HepG2 (cell line): ENCODE measurements around the gene MEGF6. TPM values are rescaled to one million over a fixed set of nuclear protein-coding genes. Genes with fewer than 3 reads are reported as not detected.

Experiments used
- ATF1 ChIP-seq: IDR thresholded peaks from 2 replicates; pipeline ENCODE4 v1.6.1; 2016; ENCODE audit warnings: mild to moderate bottlenecking, control low read depth
- ATF3 ChIP-seq: sonication (generic); formaldehyde crosslinking; IDR thresholded peaks from 2 replicates; pipeline ENCODE4 v1.4.0; 2020; ENCODE audit warnings: missing genetic modification reagents
- CEBPZ ChIP-seq: IDR thresholded peaks from 2 replicates; pipeline ENCODE4 v1.6.1; 2012; ENCODE audit warnings: low read length, improper control_type of control experiment
- CREB1 ChIP-seq, 2 experiments: fragments of 450-650 bp in 1 of 2; IDR thresholded peaks; 2 replicates each; pipeline ENCODE4 v1.6.1; 2016 to 2017; ENCODE audit warnings: control low read depth in 1 of 2, mild to moderate bottlenecking in 1 of 2, missing compliant biosample characterization in 1 of 2, missing genetic modification characterization in 1 of 2
- EED ChIP-seq: sonication (generic); formaldehyde crosslinking; IDR thresholded peaks from 2 replicates; pipeline ENCODE4 v1.5.0; 2020; ENCODE audit warnings: mild to moderate bottlenecking, missing genetic modification reagents
- FOXK1 ChIP-seq: sonication (generic); formaldehyde crosslinking; IDR thresholded peaks from 2 replicates; pipeline ENCODE4 v1.4.0; 2020; ENCODE audit warnings: low read depth, missing genetic modification reagents, borderline replicate concordance
- GTF3A ChIP-seq: sonication (generic); formaldehyde crosslinking; conservative IDR thresholded peaks from 2 replicates; pipeline ENCODE4 v1.4.0; 2020; ENCODE audit warnings: mild to moderate bottlenecking, missing genetic modification reagents
- NKX3-1 ChIP-seq: sonication (generic); formaldehyde crosslinking; IDR thresholded peaks from 2 replicates; pipeline ENCODE4 v1.5.0; 2020; ENCODE audit warnings: missing genetic modification reagents
- TEAD3 ChIP-seq: optimal IDR thresholded peaks from 2 replicates; pipeline ENCODE3; 2016; ENCODE audit warnings: borderline replicate concordance
- ZFP90 ChIP-seq: sonication (generic); formaldehyde crosslinking; IDR thresholded peaks from 2 replicates; pipeline ENCODE4 v1.8.0; 2022; ENCODE audit warnings: missing genetic modification reagents, mild to moderate bottlenecking, inconsistent platforms, borderline replicate concordance
- ZNF260 ChIP-seq: sonication (generic); formaldehyde crosslinking; IDR thresholded peaks from 2 replicates; pipeline ENCODE4 v1.4.0; 2020; ENCODE audit warnings: missing genetic modification reagents, low read depth, mild to moderate bottlenecking, borderline replicate concordance
- ZNF44 ChIP-seq: sonication (generic); formaldehyde crosslinking; IDR thresholded peaks from 2 replicates; pipeline ENCODE4 v1.5.1; 2020; ENCODE audit warnings: mild to moderate bottlenecking, missing genetic modification reagents
- ZNF510 ChIP-seq: sonication (generic); formaldehyde crosslinking; IDR thresholded peaks from 2 replicates; pipeline ENCODE4 v1.4.0; 2020; ENCODE audit warnings: low read depth, mild to moderate bottlenecking, missing genetic modification reagents
- ZNF737 ChIP-seq: sonication (generic); formaldehyde crosslinking; IDR thresholded peaks from 2 replicates; pipeline ENCODE4 v1.5.0; 2020; ENCODE audit warnings: missing genetic modification reagents, mild to moderate bottlenecking, borderline replicate concordance
- ZNF790 ChIP-seq: sonication (generic); formaldehyde crosslinking; IDR thresholded peaks from 2 replicates; pipeline ENCODE4 v1.8.0; 2022; ENCODE audit warnings: missing genetic modification reagents, mild to moderate bottlenecking, borderline replicate concordance
- ZNF878 ChIP-seq: sonication (generic); formaldehyde crosslinking; IDR thresholded peaks from 2 replicates; pipeline ENCODE4 v1.8.1; 2023; ENCODE audit warnings: mild to moderate bottlenecking, missing genetic modification reagents, moderate library complexity
- polyA plus RNA-seq, 8 experiments: library from polyadenylated mRNA; depleted of rRNA in 3 of 8; stranded (reverse) in 7 of 8; unstranded in 1 of 8; fragments of >200 nt; fragmentation: Illumina TruSeq in 4 of 8; extraction: Trizol in 4 of 8; gene quantifications; 2 replicates each; pipeline versions ENCODE4 v1.2.1 to v1.2.3, GENCODE V29; 2011 to 2016; ENCODE audit warnings: low read depth in 4 of 8, missing spikeins in 1 of 8, mixed read lengths in 1 of 8; ENCODE audit not compliant: insufficient read depth in 1 of 8
- total RNA-seq, 5 experiments: library from RNA; depleted of rRNA; stranded (reverse); fragments of >200 nt; fragmentation: Illumina TruSeq; extraction: Trizol; gene quantifications; 2 replicates each; pipeline ENCODE4 v1.2.3, GENCODE V29; 2016; ENCODE audit warnings: low read depth in 1 of 5
- TF ChIP-seq, protein P1 (sequence below), 2 experiments: sonication (generic) in 1 of 2; formaldehyde crosslinking in 1 of 2; IDR thresholded peaks; 2 replicates each; pipeline versions ENCODE4 v1.6.1 to v1.9.0; 2014 to 2022; ENCODE audit warnings: antibody characterized with exemption in 1 of 2, borderline replicate concordance in 1 of 2, inconsistent platforms in 1 of 2, low read depth in 1 of 2, missing genetic modification reagents in 1 of 2
- TF ChIP-seq, protein P2 (sequence below): sonication (generic); formaldehyde crosslinking; IDR thresholded peaks from 2 replicates; pipeline ENCODE4 v1.5.0; 2020; ENCODE audit warnings: missing genetic modification reagents

The MEGF6 gene
- total and polyA plus RNA-seq, 2 of the 13 experiments (the other 11 are each of a cell fraction or from before 2014, with no cell fraction given) = 1.9 TPM

- TF ChIP-seq ATF3 (no peak), ZNF878 (CRISPR knock-in tag) (no peak), ZFP90 (CRISPR knock-in tag) (no peak), NKX3-1 (no peak), ATF1 (CRISPR knock-in tag) (no peak), GTF3A (CRISPR knock-in tag) (no peak), CEBPZ (no peak), FOXK1 (CRISPR knock-in tag) (0 out of 2 replicates have a peak, but pooled peaks have one; percentile 33), ZNF510 (CRISPR knock-in tag) (no peak), ZNF737 (CRISPR knock-in tag) (no peak), CREB1 (IDR thresholded peaks at IDR 0.05) (no peak), CREB1 (CRISPR knock-in tag; IDR thresholded peaks at IDR 0.05) (no peak), ZNF44 (CRISPR knock-in tag) (no peak), EED (CRISPR knock-in tag) (no peak), ZNF790 (CRISPR knock-in tag) (no peak), TEAD3 (CRISPR knock-in tag) (peak; percentile 81), ZNF260 (CRISPR knock-in tag) (no peak)
- TF ChIP-seq, protein P1, sequence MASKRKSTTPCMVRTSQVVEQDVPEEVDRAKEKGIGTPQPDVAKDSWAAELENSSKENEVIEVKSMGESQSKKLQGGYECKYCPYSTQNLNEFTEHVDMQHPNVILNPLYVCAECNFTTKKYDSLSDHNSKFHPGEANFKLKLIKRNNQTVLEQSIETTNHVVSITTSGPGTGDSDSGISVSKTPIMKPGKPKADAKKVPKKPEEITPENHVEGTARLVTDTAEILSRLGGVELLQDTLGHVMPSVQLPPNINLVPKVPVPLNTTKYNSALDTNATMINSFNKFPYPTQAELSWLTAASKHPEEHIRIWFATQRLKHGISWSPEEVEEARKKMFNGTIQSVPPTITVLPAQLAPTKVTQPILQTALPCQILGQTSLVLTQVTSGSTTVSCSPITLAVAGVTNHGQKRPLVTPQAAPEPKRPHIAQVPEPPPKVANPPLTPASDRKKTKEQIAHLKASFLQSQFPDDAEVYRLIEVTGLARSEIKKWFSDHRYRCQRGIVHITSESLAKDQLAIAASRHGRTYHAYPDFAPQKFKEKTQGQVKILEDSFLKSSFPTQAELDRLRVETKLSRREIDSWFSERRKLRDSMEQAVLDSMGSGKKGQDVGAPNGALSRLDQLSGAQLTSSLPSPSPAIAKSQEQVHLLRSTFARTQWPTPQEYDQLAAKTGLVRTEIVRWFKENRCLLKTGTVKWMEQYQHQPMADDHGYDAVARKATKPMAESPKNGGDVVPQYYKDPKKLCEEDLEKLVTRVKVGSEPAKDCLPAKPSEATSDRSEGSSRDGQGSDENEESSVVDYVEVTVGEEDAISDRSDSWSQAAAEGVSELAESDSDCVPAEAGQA (IDR thresholded peaks at IDR 0.05; ENCODE audit: low read depth) = no peak
- TF ChIP-seq, protein P1 (CRISPR knock-in tag; IDR thresholded peaks at IDR 0.05; ENCODE audit: borderline replicate concordance) = no peak
- TF ChIP-seq, protein P2, sequence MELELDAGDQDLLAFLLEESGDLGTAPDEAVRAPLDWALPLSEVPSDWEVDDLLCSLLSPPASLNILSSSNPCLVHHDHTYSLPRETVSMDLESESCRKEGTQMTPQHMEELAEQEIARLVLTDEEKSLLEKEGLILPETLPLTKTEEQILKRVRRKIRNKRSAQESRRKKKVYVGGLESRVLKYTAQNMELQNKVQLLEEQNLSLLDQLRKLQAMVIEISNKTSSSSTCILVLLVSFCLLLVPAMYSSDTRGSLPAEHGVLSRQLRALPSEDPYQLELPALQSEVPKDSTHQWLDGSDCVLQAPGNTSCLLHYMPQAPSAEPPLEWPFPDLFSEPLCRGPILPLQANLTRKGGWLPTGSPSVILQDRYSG (CRISPR knock-in tag) = no peak
Observed at GRCh38 chr1:3618881-3619671, 7.8 kb upstream of the MEGF6 start (continued).
